CD4-positive, alpha-beta T cell treated with Interleukin-4 for 4 hours (primary cell): Measurements from ENCODE around the gene LMTK2.
A peak's percentile ranks its signal among the peaks of the same experiment; 100 is the strongest.

Experiments used
- DNase-seq: peaks from one replicate; pipeline ENCODE4 v3.0.0-alpha.2; 2020

Gene LMTK2

GRCh38 chr7:98138672-98139071, 32.0 kb downstream of the LMTK2 start:
- DNase-seq = no peak

GRCh38 chr7:98142658-98143057, 36.0 kb downstream of the LMTK2 start:
- DNase-seq = no peak

- DNase-seq = no peak
Observed at GRCh38 chr7:98148607-98149006, 41.9 kb downstream of the LMTK2 start.

- no peak for DNase-seq
Observed at GRCh38 chr7:98149116-98149692, 42.5 kb downstream of the LMTK2 start.

GRCh38 chr7:98151884-98152283, 45.2 kb downstream of the LMTK2 start:
- no peak for DNase-seq

GRCh38 chr7:98156700-98157099, 50.0 kb downstream of the LMTK2 start:
- DNase-seq = no peak

GRCh38 chr7:98157761-98158160, 51.1 kb downstream of the LMTK2 start:
- DNase-seq = no peak

- DNase-seq = no peak
Observed at GRCh38 chr7:98162758-98163157, 56.1 kb downstream of the LMTK2 start.

- DNase-seq = no peak
Observed at GRCh38 chr7:98163269-98163668, 56.6 kb downstream of the LMTK2 start.

- DNase-seq = no peak
Observed at GRCh38 chr7:98163704-98164494, 57.2 kb downstream of the LMTK2 start.

GRCh38 chr7:98165827-98166667, 59.4 kb downstream of the LMTK2 start:
- peak; percentile 34 for DNase-seq

GRCh38 chr7:98166668-98166970, 60.0 kb downstream of the LMTK2 start:
- no peak for DNase-seq

- DNase-seq = no peak
Observed at GRCh38 chr7:98167653-98168052, 61.0 kb downstream of the LMTK2 start.

- DNase-seq = peak; percentile 80
Observed at GRCh38 chr7:98168181-98168903, 61.7 kb downstream of the LMTK2 start.

GRCh38 chr7:98168904-98169621, 62.4 kb downstream of the LMTK2 start:
- DNase-seq = no peak

- no peak for DNase-seq
Observed at GRCh38 chr7:98170966-98171365, 64.3 kb downstream of the LMTK2 start.

GRCh38 chr7:98171449-98171848, 64.8 kb downstream of the LMTK2 start:
- DNase-seq = no peak

- no peak for DNase-seq
Observed at GRCh38 chr7:98174334-98175259, 67.9 kb downstream of the LMTK2 start.

GRCh38 chr7:98175260-98175940, 68.7 kb downstream of the LMTK2 start:
- no peak for DNase-seq

- DNase-seq = no peak
Observed at GRCh38 chr7:98177553-98177952, 70.9 kb downstream of the LMTK2 start.

- DNase-seq = no peak
Observed at GRCh38 chr7:98178321-98178720, 71.7 kb downstream of the LMTK2 start.
